Neutrophil (primary cell): ENCODE data around the gene NAALADL2.
"Not testable (repeated sequence)": the region's sequence is repeated elsewhere in the genome, so short reads cannot be mapped to it uniquely, and the experiment has no call there.

Experiments used
- H3K27ac ChIP-seq: fragments of 200-600 bp; sonication (generic); 2 replicates; pipeline ENCODE4 v1.5.1; 2016; ENCODE audit warnings: mild to moderate bottlenecking, moderate library complexity
- H3K27me3 ChIP-seq: fragments of 200-600 bp; sonication (generic); 2 replicates; pipeline ENCODE4 v1.6.0; 2016; ENCODE audit warnings: mild to moderate bottlenecking
- H3K36me3 ChIP-seq: fragments of 200-600 bp; sonication (generic); 2 replicates; pipeline ENCODE4 v1.5.1; 2017
- H3K4me1 ChIP-seq, 2 experiments: fragments of 200-600 bp in 1 of 2; sonication (generic) in 1 of 2; 1 replicate in 1 of 2; 2 replicates in 1 of 2; pipeline versions ENCODE4 v1.5.1 to v1.6.1; 2013 to 2016; ENCODE audit warnings: low read depth in 1 of 2, low read length in 1 of 2, mild to moderate bottlenecking in 1 of 2, moderate library complexity in 1 of 2; ENCODE audit not compliant: control insufficient read depth in 1 of 2, insufficient read depth in 1 of 2
- H3K4me3 ChIP-seq, 2 experiments: fragments of 200-600 bp in 1 of 2; sonication (generic) in 1 of 2; 1 replicate in 1 of 2; 2 replicates in 1 of 2; pipeline ENCODE4 v1.5.1; 2013 to 2016; ENCODE audit warnings: low read depth in 1 of 2, low read length in 1 of 2, mild to moderate bottlenecking in 1 of 2, moderate library complexity in 1 of 2
- H3K9me3 ChIP-seq: fragments of 200-600 bp; sonication (generic); 2 replicates; pipeline ENCODE4 v1.5.1; 2016
- CTCF ChIP-seq: fragments of 200-600 bp; sonication (generic); IDR thresholded peaks from 2 replicates; pipeline ENCODE4 v1.5.1; 2016; ENCODE audit warnings: antibody characterized with exemption

Gene NAALADL2

DNA sequence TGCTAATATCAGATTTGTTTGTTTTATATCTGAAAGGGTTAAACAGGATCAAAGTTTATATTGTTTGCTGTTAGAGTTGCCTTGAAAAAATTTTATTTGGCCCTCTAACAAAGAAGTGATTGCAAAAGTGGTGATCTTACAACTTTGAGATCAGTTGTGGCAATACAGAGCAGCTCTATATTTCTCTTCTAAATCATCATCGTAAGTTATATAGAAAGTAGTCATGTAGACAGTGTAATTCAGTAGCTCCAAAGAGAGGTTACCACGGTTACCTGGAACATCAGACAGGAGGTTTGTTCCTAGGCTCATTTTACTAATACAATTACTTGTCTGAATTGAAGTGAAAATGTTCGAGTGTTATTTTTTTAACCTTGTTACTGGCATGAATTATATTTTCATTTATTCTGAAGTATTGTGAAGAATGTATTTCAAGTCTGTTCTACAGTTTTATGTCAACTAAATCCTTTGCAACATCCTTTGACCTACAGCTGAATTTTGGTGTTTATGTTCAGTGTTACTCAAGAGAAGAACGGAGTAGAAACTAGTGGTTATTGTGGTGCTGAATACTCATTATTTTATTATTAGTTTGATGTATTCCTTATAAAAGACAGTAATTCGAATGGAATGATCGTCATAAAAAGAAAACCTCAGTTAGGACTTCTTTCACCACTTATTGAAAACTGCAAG, 214.2 kb downstream of the NAALADL2 start:
- Histone ChIP-seq H3K27me3 (no peaks in the 10 kb centered on the region), H3K4me3 (no peak overlapping the region), H3K27ac (no peak overlapping the region), H3K4me1 (no peaks in the 10 kb centered on the region), H3K36me3 (no peaks in the 10 kb centered on the region), H3K9me3 (no peaks in the 10 kb centered on the region)
- TF ChIP-seq CTCF: no peak

GRCh38 chr3:175075269-175075668, 216.1 kb downstream of the NAALADL2 start:
- Histone ChIP-seq H3K9me3 (no peaks in the 10 kb centered on the region), H3K36me3 (no peaks in the 10 kb centered on the region), H3K4me1 (no peaks in the 10 kb centered on the region), H3K27me3 (no peaks in the 10 kb centered on the region), H3K27ac (no peak overlapping the region), H3K4me3 (no peak overlapping the region)
- TF ChIP-seq CTCF: no peak

DNA sequence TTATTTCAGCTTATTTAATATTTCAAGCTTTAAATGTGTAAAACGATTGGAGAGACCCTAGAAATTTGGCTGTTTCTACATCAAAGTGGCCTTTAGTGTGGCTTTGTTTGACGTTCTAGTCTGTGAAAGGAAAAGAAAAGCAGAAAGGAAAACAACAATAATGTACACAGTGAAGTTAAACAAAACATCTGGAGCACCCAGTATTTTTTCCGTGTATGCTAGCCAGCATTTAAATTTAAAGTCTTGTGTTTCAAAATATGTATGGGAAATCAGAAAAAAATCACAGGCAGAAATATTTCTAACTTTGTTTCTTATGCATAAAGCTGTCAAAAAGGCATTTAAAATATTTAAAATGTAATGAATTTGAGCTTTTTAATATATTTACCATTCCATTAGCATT, 218.1 kb downstream of the NAALADL2 start:
- Histone ChIP-seq H3K4me1 (no peaks in the 10 kb centered on the region), H3K9me3 (no peaks in the 10 kb centered on the region), H3K27ac (no peak overlapping the region), H3K4me3 (no peak overlapping the region), H3K27me3 (no peaks in the 10 kb centered on the region), H3K36me3 (no peaks in the 10 kb centered on the region)
- no peak for TF ChIP-seq CTCF

DNA sequence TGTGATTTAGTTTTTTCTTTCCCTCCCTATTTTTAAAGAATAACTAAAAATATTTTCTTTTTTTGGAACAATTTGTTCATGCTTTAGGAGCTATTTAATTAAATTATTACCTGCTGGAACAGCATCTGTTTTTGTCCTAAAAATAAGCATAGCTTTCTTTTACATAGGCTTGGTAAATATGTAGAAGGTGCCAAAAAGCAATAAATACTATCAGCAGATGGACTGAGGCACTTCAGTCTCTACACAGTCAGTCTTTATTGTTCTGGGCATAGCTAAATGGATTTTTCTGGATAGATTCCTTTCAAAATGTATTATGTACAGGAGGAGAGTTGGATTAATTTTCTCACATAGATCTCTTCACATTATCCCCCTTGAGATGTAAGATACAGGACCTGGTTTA, 223.5 kb downstream of the NAALADL2 start:
- Histone ChIP-seq H3K27me3 (no peaks in the 10 kb centered on the region), H3K4me1 (no peaks in the 10 kb centered on the region), H3K4me3 (no peak overlapping the region), H3K36me3 (no peaks in the 10 kb centered on the region), H3K9me3 (no peaks in the 10 kb centered on the region), H3K27ac (no peak overlapping the region)
- no peak for TF ChIP-seq CTCF

- H3K4me3 ChIP-seq, H3K27ac ChIP-seq, H3K27me3 ChIP-seq, H3K9me3 ChIP-seq, H3K36me3 ChIP-seq, H3K4me1 ChIP-seq: not testable (repeated sequence)
Observed at GRCh38 chr3:175087128-175087527, 228.0 kb downstream of the NAALADL2 start.

DNA sequence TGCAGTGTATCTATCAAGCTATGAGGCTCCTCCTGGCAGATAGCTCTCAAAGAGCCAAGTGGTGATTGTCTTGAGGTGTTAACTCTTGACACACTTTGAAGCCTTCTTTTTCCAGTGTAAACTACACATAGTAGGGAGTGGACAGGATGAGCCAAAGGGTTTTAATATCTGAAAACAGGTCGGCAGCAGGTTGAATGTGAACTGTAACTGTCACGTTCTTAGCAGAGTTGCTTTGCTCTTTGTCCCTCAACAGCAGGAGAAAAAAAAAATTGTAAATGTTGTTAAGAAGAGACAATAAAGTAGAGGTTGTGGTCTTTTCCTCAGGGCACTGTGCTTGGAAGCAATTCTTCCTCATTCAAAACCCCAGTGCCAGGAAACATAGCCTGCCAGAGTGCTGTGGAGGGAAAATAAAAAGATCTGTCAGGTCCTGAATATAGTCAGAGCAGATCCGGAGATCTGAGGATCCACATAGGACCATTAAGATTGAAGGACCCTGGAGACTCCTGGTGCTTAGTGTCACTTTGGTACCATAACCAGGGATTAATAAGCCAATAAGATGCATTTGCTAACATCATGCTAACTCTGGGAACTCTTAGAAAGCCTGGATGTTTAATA, 229.7 kb downstream of the NAALADL2 start:
- Histone ChIP-seq H3K4me1 (no peaks in the 10 kb centered on the region), H3K9me3 (no peaks in the 10 kb centered on the region), H3K36me3 (no peaks in the 10 kb centered on the region), H3K4me3 (no peak overlapping the region), H3K27ac (no peak overlapping the region), H3K27me3 (no peaks in the 10 kb centered on the region)
- TF ChIP-seq CTCF: no peak
